Embryonic facial prominence (tissue), 1 donor: Measurements from ENCODE around the gene TNS3.

Experiments
- DNase-seq: peaks from one replicate; pipeline ENCODE4 v3.0.0-alpha.2; 2016; ENCODE audit errors: extremely low spot score

TNS3 gene

DNA sequence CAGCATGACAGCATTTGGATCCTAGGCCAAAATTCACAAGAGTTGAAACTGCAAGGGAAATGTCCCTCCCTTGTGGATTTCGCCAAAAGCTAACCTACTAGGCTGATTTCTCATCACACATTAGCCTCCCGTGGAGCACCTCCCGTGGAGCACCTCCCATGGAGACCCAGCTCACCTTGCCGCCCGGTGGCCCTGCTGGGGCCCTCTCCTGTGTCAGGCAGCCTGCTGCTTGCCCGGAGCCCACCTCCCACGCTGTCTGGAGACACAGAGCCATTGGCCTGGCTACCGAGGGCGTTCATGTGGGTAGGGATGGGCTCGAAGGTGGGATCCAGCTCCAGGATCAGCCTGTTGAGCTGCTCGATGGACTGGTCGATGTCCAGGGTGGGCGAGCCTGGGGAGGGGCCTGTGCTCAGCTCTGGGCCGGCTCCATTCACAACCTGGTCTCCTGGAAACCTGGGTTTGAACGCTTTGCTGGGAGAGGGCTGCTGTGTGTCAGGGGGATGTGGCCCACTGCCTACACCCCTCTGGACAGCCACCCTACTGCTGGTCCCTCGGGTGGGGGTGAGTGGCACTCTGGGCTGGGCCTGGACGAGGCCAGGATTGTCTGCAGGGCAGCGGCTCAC is 213.6 kb downstream of the TNS3 start:
- no peak for DNase-seq

DNA sequence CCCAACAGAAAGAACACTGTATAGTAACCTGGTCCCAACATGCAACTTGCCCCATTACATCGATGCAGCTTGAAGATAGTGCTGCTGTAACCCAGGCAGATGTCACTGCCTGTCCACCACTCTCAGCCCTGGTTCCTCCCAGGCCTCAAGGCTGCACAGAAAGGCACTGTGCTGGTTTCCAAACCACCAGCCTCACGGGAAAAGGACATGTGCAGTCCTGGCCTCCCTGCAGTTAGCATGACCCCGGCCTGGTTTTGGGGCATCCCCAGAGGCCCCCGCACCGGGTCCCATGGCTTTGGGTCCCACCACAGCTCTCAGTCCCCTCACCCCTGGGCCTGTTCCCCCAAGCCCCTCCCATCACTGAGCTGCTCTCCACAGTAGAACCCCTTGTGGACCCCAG is 214.5 kb downstream of the TNS3 start:
- no peak for DNase-seq

GRCh38 chr7:47366960-47367359 is 215.0 kb downstream of the TNS3 start:
- DNase-seq: no peak

DNA sequence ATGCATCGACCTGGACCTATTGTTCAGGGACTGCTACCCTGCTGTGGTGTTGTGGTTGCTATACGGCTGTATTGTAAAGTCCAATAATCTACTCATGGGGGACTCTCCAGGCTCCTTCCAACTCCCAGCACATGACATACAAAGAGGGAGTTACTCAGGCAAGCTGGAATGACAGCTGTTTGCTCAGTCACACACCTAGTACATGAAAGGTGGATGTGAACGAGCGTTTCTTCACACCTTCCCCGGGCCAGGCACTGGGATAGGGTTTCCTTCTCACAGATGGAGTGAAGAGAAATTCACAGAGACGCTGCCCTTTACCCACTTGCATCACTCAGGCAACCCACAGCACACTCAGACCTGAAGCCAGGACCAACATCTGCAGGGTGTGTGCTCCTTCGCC is 215.7 kb downstream of the TNS3 start:
- no peak for DNase-seq

GRCh38 chr7:47362984-47363383 is 218.9 kb downstream of the TNS3 start:
- no peak for DNase-seq

DNA sequence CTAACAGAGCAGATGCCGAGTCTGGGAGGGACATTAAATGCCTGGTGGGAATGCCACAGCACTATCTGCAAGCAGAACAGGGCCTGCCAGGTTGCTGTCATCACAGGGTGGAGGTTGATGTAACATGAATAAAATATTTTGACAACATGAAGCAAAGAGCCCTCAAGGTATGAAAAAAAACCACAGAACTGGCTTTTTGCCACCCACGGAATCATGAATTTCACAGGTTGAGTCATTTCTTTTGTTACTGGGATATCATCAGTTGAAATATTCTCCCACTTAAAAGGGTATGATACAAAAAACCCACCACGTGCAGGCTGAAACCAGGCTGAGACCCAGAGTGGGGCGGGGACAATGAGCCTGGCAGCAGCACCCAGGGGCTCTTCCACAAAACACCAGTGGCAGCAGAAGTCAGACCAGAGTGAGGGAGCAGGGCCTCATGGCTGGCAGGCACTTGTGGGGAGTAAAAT is 220.1 kb downstream of the TNS3 start:
- no peak for DNase-seq

DNA sequence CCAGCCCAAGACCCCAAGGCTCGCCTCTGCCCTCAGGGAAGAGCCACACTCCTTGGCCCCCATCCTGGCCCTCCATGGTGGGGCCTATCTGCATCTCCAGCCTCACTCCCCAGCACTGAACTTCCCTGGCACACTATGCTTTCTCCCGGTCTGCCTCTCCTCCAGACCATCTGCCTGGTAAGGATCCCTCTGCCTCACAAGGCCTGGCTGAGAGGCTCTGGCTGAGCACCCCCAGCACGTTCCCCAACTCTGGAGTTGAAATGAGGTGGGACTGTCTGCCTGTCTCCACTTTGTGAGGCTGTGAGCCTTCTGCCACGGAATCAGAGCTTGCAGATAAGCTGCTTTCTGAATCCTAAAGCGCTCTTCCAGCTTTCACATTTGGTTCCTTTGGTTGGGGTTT is 220.7 kb downstream of the TNS3 start:
- no peak for DNase-seq

DNA sequence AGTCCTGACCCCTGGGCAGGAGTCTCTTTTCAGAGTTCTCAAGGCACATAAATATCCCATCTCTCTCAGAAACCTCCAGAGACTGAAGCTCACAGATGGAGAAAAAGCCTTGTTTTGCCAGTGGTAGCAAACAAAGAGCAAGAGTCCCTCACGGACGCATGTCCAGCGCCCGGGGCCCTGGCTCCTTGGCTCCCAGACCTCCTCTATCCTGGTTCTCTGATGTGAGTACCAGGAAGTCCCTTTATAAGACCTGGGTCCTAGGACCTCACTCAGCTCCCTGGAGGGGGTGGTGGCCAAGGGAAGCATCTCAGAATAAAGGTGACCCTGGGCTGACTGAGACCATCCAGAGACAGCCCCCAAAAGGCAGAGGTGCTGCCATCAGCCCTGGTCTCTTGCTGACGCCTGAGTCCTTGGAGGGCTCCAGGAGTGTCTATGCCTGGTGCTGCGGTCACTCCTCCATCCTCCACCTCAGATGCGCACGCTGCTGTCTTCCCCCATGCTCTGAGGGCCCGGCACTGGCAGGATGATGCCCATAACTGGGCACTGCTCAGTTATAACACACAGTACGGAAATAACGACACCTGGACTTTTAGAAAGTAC is 221.5 kb downstream of the TNS3 start:
- no peak for DNase-seq

GRCh38 chr7:47358944-47359588 is 222.8 kb downstream of the TNS3 start:
- no peak for DNase-seq

GRCh38 chr7:47358357-47358756 is 223.6 kb downstream of the TNS3 start:
- no peak for DNase-seq

DNA sequence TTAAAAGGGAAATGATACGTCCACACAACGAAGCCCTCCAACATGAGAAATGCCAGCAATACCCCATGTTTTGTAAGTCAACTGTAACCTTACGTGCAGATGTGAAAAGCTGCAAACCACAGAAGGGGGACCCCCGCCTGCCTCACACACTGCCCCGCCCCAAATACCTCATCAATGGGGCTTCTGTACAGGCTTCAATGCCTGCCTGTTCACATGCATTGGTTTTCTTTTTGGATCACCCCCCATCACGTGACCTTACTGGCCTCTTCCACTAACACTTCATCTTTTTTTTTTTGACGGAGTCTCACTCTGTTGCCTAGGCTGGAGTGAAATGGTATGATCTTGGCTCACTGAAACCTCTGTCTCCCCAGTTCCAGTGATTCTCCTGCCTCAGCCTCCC is 224.0 kb downstream of the TNS3 start:
- no peak for DNase-seq

- DNase-seq: no peak
Measured at GRCh38 chr7:47357361-47357760, 224.6 kb downstream of the TNS3 start.

- no peak for DNase-seq
Measured at GRCh38 chr7:47356261-47356660, 225.7 kb downstream of the TNS3 start.

DNA sequence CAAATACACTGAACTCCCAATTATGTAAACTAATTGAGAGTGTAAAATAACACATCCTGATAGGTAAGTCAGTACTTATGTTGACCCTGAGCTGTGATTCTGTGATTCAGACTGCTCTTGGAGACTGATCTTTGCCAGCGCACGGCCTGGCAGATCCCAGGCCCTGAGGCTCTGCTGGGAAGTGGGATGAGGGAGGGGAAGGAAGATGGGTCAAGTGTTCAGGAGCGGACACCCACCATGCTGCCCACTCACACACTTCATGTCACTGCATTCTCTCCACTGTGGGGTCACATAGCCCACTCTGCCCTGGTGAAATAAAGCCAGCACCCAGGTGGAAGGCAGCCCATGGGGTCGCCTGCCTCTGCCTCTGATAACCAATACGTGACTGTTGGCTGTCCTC is 226.2 kb downstream of the TNS3 start:
- DNase-seq: no peak

DNA sequence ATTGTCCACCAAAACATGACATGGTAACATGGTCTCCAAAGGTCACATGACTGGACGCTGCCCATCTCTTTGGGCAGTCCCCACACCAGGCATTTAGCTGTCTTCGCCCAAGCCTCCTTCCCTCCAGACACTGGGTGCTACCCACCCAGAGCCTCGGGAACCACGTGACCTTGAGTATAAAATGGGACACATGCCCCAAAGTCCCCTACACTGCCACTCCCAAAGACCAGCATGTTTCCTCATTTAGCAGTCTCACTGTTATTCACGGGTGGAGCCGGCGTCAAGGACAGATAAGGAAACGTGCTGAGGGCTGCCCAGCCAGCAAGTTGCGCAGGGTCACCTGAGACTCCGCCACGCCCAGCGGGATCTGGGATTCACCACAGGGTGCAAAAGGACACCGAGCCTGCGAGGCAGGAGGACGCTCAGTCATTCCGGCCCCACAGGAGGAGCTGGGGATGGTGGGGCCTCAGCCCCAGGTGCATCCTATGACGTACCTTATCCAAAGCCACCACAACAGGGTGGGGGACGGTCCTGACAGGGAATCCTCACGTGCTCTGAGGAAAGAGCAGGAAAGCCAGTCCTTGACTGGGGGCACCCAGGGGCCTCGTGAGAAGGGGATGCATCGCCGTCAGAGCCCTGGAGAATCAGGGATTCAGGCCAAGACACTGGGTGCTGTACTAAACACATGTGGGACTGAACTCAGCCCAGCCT is 226.9 kb downstream of the TNS3 start:
- no peak for DNase-seq

- no peak for DNase-seq
Measured at GRCh38 chr7:47354071-47354470, 227.8 kb downstream of the TNS3 start.

DNA sequence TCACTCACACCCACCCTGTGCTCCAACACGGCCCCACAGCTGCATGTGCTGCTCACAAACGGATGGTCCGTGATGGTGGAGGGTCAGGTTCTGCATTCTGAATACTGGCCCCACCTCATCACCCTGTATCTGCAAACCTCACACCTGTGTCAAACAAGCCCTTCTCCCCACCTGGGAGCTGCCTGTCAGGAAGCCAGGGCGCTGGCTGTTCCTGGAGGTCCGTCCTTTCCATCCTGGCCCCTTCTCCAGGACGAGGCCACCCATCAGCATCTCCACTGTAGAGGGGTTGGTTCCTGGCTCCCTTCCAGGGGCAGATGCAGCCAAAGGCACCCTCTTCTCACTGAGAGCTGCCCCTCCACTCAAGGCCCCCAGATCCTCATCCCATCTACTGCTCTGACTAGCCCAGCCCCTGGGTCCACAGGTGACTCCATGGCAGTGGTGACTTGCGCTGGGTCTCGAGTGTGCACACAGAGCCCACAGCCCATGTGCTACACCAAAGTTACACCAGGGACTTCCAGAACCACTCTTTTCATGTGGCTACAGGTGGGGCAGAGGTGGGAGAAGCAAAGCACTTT is 229.4 kb downstream of the TNS3 start:
- DNase-seq: no peak

GRCh38 chr7:47351233-47352154 is 230.4 kb downstream of the TNS3 start:
- DNase-seq: no peak

DNA sequence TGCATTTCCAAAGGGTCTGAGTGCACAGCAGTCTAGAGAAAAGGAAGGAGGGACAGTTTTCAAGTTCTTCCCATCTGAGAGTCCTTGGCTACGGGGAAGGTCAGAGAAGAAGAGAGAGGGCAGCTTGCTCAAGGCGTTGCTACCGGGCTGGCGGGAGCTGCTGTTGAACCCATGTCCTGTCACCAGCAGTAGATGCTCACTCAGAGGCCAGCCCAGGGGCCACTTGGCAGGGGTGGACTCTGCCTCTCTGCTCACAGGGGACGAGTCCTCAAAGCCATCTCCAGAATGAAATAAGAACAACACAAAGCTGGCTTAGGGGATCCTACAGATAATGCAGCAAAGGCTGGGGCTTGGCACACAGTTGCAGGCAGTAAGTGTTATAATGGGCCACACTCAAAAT is 231.5 kb downstream of the TNS3 start:
- DNase-seq: no peak

- no peak for DNase-seq
Measured at GRCh38 chr7:47349401-47349800, 232.5 kb downstream of the TNS3 start.

GRCh38 chr7:47347816-47348385 is 234.0 kb downstream of the TNS3 start:
- no peak for DNase-seq
